LNCAP (cell line): ENCODE measurements around the gene TPD52L3.

Source experiments
- CTCF ChIP-seq: fragments of 450-650 bp; IDR thresholded peaks from 2 replicates; pipeline ENCODE4 v1.5.1; 2017; ENCODE audit warnings: mild to moderate bottlenecking

Gene TPD52L3

GRCh38 chr9:6334305-6334704 lies 6.1 kb downstream of the TPD52L3 start:
- no peak for TF ChIP-seq CTCF

GRCh38 chr9:6348766-6349165 lies 20.6 kb downstream of the TPD52L3 start:
- TF ChIP-seq CTCF = no peak

GRCh38 chr9:6351737-6352136 lies 23.6 kb downstream of the TPD52L3 start:
- TF ChIP-seq CTCF = no peak

GRCh38 chr9:6354072-6354686 lies 26.0 kb downstream of the TPD52L3 start:
- TF ChIP-seq CTCF = peak; percentile 82

- no peak for TF ChIP-seq CTCF
Observed at GRCh38 chr9:6355728-6356127, 27.6 kb downstream of the TPD52L3 start.

GRCh38 chr9:6356441-6356840 lies 28.3 kb downstream of the TPD52L3 start:
- TF ChIP-seq CTCF = no peak

- TF ChIP-seq CTCF = no peak
Observed at GRCh38 chr9:6356904-6357303, 28.7 kb downstream of the TPD52L3 start.
